Ovary (tissue), 3 donors: ENCODE results near the gene C11orf87.

ENCODE experiments used
- CTCF ChIP-seq, 3 donors: fragments of 450-650 bp in 2 of 3; fragments of 200-600 bp in 1 of 3; IDR thresholded peaks; one replicate each; pipeline versions ENCODE4 v1.5.1 to v1.8.0; 2016 to 2022; ENCODE audit warnings: antibody characterized with exemption in 3 of 3, mild to moderate bottlenecking in 1 of 3
- EP300 ChIP-seq: sonication (generic); formaldehyde crosslinking; IDR thresholded peaks from one replicate; pipeline ENCODE4 v1.6.1; 2017; ENCODE audit warnings: antibody characterized with exemption
- POLR2A ChIP-seq: fragments of 450-650 bp; IDR thresholded peaks from one replicate; pipeline ENCODE4 v1.6.1; 2017; ENCODE audit warnings: antibody characterized with exemption, mild to moderate bottlenecking, moderate library complexity
- donor health status: DM: no; HTN: no; CAD: no.

DNA sequence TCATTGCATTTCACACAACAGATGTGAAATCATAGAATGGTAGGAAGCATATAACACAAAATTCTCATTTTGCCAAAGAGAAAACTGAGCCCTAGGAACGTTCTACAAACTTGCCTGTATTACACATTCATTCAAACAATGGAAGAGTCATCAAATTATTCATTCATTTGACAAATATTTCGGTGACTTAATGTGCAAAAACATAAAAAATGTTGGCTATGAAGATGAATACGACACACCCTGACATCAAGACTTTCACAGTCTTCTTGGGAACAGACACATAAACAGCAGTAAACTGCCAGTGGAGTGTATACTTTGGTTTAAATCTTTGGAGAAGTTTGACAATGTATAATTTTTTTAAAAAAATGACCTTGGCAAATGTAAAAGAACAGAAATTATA is 20.4 kb upstream of the C11orf87 start:
- no peak for TF ChIP-seq CTCF (IDR thresholded peaks at IDR 0.05)
- no peak for TF ChIP-seq EP300
- no peak for TF ChIP-seq POLR2A
